OCI-LY3 (cell line): ENCODE results near the gene PEX16.

Experiments
- EZH2phosphoT487 ChIP-seq: fragments of 200-600 bp; shearing (Covaris generic); IDR thresholded peaks from 2 replicates; pipeline ENCODE4 v1.6.1; 2018; ENCODE audit warnings: antibody characterized with exemption, mixed run types, low read depth
- TF ChIP-seq, protein P1 (sequence below): fragments of 200-600, 300-600 bp; sonication (generic); IDR thresholded peaks from 2 replicates; pipeline ENCODE4 v1.5.1; 2014; ENCODE audit warnings: antibody characterized with exemption, low read length, low read depth

DNA sequence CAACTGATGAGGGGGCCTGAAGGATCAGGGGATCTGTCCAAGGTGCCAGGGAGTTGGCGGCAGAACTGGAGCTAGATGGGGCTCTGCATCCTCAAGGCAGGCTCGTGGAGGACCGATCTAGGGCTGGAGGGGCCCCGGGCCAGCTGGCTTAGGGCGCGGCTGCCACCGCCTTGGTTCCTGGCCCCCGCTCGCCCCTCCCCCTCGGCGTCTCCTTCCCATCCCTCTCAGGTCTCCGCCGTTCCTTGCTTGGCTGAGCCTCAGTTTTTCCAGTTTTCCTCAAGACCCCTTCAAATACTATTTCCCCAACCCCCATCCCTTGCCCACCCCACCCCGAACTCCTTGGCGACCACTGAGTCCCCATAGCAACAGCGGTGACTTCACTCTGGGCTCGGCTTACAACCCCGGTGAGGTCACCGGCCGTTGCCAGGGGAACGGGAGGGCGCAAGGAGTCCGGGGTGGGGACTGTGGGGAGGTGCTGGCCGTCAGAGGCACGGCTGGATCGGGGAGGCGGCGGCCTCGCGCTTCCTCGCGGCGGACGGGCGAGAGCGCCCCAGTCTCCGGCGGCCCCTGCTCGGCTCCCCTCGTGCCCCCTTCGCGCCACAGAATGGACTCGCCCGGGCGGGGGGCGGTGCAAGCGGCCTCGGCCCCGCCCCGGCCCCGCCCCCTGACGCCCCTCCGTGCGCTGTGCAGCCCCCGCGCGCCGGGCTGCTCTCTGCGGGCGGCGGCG, 18.1 kb downstream of the PEX16 start:
- TF ChIP-seq, protein P1, sequence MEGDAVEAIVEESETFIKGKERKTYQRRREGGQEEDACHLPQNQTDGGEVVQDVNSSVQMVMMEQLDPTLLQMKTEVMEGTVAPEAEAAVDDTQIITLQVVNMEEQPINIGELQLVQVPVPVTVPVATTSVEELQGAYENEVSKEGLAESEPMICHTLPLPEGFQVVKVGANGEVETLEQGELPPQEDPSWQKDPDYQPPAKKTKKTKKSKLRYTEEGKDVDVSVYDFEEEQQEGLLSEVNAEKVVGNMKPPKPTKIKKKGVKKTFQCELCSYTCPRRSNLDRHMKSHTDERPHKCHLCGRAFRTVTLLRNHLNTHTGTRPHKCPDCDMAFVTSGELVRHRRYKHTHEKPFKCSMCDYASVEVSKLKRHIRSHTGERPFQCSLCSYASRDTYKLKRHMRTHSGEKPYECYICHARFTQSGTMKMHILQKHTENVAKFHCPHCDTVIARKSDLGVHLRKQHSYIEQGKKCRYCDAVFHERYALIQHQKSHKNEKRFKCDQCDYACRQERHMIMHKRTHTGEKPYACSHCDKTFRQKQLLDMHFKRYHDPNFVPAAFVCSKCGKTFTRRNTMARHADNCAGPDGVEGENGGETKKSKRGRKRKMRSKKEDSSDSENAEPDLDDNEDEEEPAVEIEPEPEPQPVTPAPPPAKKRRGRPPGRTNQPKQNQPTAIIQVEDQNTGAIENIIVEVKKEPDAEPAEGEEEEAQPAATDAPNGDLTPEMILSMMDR = no peak
- no peak for TF ChIP-seq EZH2phosphoT487
